NB4 (cell line): Measurements from ENCODE around the gene SNX22.

ENCODE experiments used
- POLR2A ChIP-seq: IDR thresholded peaks from 2 replicates; pipeline ENCODE4 v1.6.1; 2011; ENCODE audit warnings: mild to moderate bottlenecking; ENCODE audit not compliant: insufficient read length; ENCODE audit errors: extremely low read depth
- TF ChIP-seq, protein P1 (sequence below): IDR thresholded peaks from one replicate; pipeline ENCODE4 v1.5.1; 2012; ENCODE audit warnings: low read depth, low read length

DNA sequence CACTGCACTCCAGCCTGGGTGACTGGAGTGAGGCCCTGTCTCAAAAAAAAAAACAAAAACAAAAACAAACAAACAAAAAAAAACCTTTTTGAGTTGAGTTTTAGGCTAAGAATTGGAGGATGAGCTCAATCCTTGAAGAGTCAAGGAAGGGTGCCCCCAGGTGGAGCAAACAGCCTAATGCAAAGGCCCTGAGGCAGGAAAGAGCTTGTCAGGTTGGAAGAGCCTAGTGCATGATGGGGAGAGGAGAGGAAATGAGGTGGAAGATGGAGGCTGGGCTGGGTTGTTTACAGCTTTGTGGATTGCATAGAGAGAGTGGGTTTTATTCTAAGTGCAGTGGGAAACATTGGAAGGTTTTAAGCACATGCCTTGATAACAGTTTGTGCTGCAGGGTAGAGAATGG is 2.1 kb upstream of the SNX22 start:
- no peak for TF ChIP-seq POLR2A
- TF ChIP-seq, protein P1, sequence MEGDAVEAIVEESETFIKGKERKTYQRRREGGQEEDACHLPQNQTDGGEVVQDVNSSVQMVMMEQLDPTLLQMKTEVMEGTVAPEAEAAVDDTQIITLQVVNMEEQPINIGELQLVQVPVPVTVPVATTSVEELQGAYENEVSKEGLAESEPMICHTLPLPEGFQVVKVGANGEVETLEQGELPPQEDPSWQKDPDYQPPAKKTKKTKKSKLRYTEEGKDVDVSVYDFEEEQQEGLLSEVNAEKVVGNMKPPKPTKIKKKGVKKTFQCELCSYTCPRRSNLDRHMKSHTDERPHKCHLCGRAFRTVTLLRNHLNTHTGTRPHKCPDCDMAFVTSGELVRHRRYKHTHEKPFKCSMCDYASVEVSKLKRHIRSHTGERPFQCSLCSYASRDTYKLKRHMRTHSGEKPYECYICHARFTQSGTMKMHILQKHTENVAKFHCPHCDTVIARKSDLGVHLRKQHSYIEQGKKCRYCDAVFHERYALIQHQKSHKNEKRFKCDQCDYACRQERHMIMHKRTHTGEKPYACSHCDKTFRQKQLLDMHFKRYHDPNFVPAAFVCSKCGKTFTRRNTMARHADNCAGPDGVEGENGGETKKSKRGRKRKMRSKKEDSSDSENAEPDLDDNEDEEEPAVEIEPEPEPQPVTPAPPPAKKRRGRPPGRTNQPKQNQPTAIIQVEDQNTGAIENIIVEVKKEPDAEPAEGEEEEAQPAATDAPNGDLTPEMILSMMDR, result peak; percentile 47
